Transverse colon (tissue), 4 donors: ENCODE results near the gene ARHGEF4. TPM values are rescaled to one million over a fixed set of nuclear protein-coding genes. Genes with fewer than 3 reads are reported as not detected.
"Not testable (repeated sequence)": the region's sequence is repeated elsewhere in the genome, so short reads cannot be mapped to it uniquely, and the experiment has no call there.

ENCODE experiments used
- DNase-seq: peaks from one replicate; pipeline ENCODE4 v3.0.0-alpha.2; 2019
- H3K27ac ChIP-seq, 4 donors: fragments of 200-600 bp; sonication (generic); 2 replicates each; pipeline ENCODE4 v1.5.1; 2016 to 2018; ENCODE audit warnings: inconsistent platforms in 4 of 4
- H3K27me3 ChIP-seq: fragments of 200-600 bp; sonication (generic); 2 replicates; pipeline ENCODE4 v1.5.1; 2017; ENCODE audit warnings: inconsistent platforms
- H3K36me3 ChIP-seq, 4 donors: fragments of 200-600 bp; sonication (generic); 2 replicates each; pipeline ENCODE4 v1.5.1; 2017 to 2019; ENCODE audit warnings: inconsistent platforms in 4 of 4
- H3K4me1 ChIP-seq, 4 donors: fragments of 200-600 bp; sonication (generic); 2 replicates each; pipeline ENCODE4 v1.5.1; 2017 to 2020; ENCODE audit warnings: inconsistent platforms in 4 of 4
- H3K4me3 ChIP-seq, 4 donors: fragments of 200-600 bp; sonication (generic); 1 replicate in 1 of 4; 2 replicates in 3 of 4; pipeline versions ENCODE4 v1.5.1 to v1.6.1; 2017 to 2019; ENCODE audit warnings: inconsistent platforms in 4 of 4
- H3K9me3 ChIP-seq, 2 donors: fragments of 200-600 bp; sonication (generic); 2 replicates each; pipeline ENCODE4 v1.5.1; 2017 to 2019; ENCODE audit warnings: inconsistent platforms in 2 of 2
- CTCF ChIP-seq, 5 experiments: fragments of 200-600 bp in 3 of 5; fragments of 450-650 bp in 2 of 5; sonication (generic) in 3 of 5; IDR thresholded peaks; 1 replicate in 2 of 5; 2 replicates in 3 of 5; pipeline ENCODE4 v1.5.1; 2016 to 2017; ENCODE audit warnings: antibody characterized with exemption in 5 of 5, inconsistent platforms in 3 of 5, mild to moderate bottlenecking in 2 of 5, moderate library complexity in 1 of 5
- EP300 ChIP-seq: sonication (generic); formaldehyde crosslinking; IDR thresholded peaks from one replicate; pipeline ENCODE4 v1.6.1; 2017; ENCODE audit warnings: antibody characterized with exemption, low read depth
- POLR2A ChIP-seq: fragments of 450-650 bp; IDR thresholded peaks from one replicate; pipeline ENCODE4 v1.6.1; 2016; ENCODE audit warnings: antibody characterized with exemption, mild to moderate bottlenecking, moderate library complexity
- POLR2AphosphoS5 ChIP-seq, 3 donors: sonication (generic); formaldehyde crosslinking; IDR thresholded peaks; one replicate each; pipeline ENCODE4 v1.6.1; 2016; ENCODE audit warnings: antibody characterized with exemption in 3 of 3
- WGBS, 2 donors: methylation state at CpG; one replicate each; pipeline ENCODE4 v1.1.5; 2018; ENCODE audit warnings: low coverage in 1 of 2; 5-methylcytosine and 5-hydroxymethylcytosine counted together
- in situ Hi-C, 4 donors: fragments of 200-750 bp; cut with MboI; loops; one replicate each; pipeline versions ENCODE4 v1.15.0 to v1.15.1; 2017; ENCODE audit warnings: low sequenced_read_pairs in 3 of 4, low pct_ligation_motif_present in 1 of 4, low pct_unique_long_range_greater_than_20kb in 1 of 4
- intact Hi-C: fragments of 100-400 bp; cut with DNase I; formaldehyde crosslinking; loops from one replicate; pipeline ENCODE4 v1.15.1; 2023; ENCODE audit warnings: low total_unique reads
- total RNA-seq, 4 donors: library from RNA; depleted of rRNA; stranded (reverse); fragments of >200 nt; gene quantifications; one replicate each; pipeline ENCODE4 v1.1.0, GENCODE V29; 2016

The ARHGEF4 gene
- total RNA-seq, 4 donors from 2014 or later = 1.2 to 16.8 (median 1.7) TPM

GRCh38 chr2:131077182-131077846 is 240.6 kb downstream of the ARHGEF4 start:
- Histone ChIP-seq H3K9me3 (no peaks in the 10 kb centered on the region), H3K36me3 (peaks cover 0 to 61% (median 19%) of the 10 kb centered on the region in 4 donors), H3K4me3 (no peak overlapping the region), H3K4me1 (peaks cover 0 to 22% (median 2%) of the 10 kb centered on the region in 4 donors), H3K27me3 (no peaks in the 10 kb centered on the region), H3K27ac (no peak overlapping the region)
- intact Hi-C loops (no loop called here), in situ Hi-C loops (loop anchor here in 1 of 4 donors (25.0 kb wide), 1 partner anchor 740 kb away; the partner anchor contains the start of gene IMP4)
- TF ChIP-seq POLR2AphosphoS5 (IDR thresholded peaks at IDR 0.05) = no peak
- TF ChIP-seq POLR2A = no peak
- no peak for TF ChIP-seq EP300
- TF ChIP-seq CTCF (IDR thresholded peaks at IDR 0.05) = no peak
- WGBS, 2 donors = 69 to 83% methylated on average over 2 to 11 of the region's 11 CpGs
- DNase-seq = no peak

GRCh38 chr2:131077966-131078365 is 241.3 kb downstream of the ARHGEF4 start:
- TF ChIP-seq POLR2A = no peak
- TF ChIP-seq POLR2AphosphoS5 (IDR thresholded peaks at IDR 0.05) = no peak
- no peak for TF ChIP-seq EP300
- no peak for TF ChIP-seq CTCF (IDR thresholded peaks at IDR 0.05)
- Histone ChIP-seq H3K27me3 (no peaks in the 10 kb centered on the region), H3K4me1 (peaks cover 0 to 22% (median 2%) of the 10 kb centered on the region in 4 donors), H3K4me3 (no peak overlapping the region), H3K27ac (no peak overlapping the region), H3K36me3 (peaks cover 0 to 61% (median 21%) of the 10 kb centered on the region in 4 donors), H3K9me3 (no peaks in the 10 kb centered on the region)
- no peak for DNase-seq
- WGBS, 2 donors = 43 to 77% methylated on average over 3 of the region's 3 CpGs
- intact Hi-C loops (no loop called here), in situ Hi-C loops (loop anchor here in 1 of 4 donors (25.0 kb wide), 1 partner anchor 741 kb away; the partner anchor contains the start of gene IMP4)

GRCh38 chr2:131079931-131080330 is 243.2 kb downstream of the ARHGEF4 start:
- H3K27ac ChIP-seq, intact Hi-C loops, DNase-seq, H3K27me3 ChIP-seq, H3K9me3 ChIP-seq, H3K4me3 ChIP-seq: not testable (repeated sequence)
- Histone ChIP-seq H3K36me3 (peaks cover 0 to 53% (median 22%) of the 10 kb centered on the region in 4 donors), H3K4me1 (peaks cover 0 to 16% (median 2%) of the 10 kb centered on the region in 4 donors)
- 77 to 90% methylated on average over 5 to 6 of the region's 6 CpGs for WGBS, 2 donors
- in situ Hi-C loops = loop anchor here in 1 of 4 donors (25.0 kb wide), 1 partner anchor 743 kb away; the partner anchor contains the start of gene IMP4

- Histone ChIP-seq H3K27ac (no peak overlapping the region), H3K4me1 (peaks cover 0 to 22% (median 7%) of the 10 kb centered on the region in 4 donors), H3K4me3 (no peak overlapping the region), H3K36me3 (peaks cover 0 to 48% (median 19%) of the 10 kb centered on the region in 4 donors), H3K9me3 (no peaks in the 10 kb centered on the region), H3K27me3 (no peaks in the 10 kb centered on the region)
- in situ Hi-C loops (loop anchor here in 1 of 4 donors (25.0 kb wide), 1 partner anchor 744 kb away; the partner anchor contains the start of gene IMP4), intact Hi-C loops (no loop called here)
- no peak for DNase-seq
- TF ChIP-seq CTCF (IDR thresholded peaks at IDR 0.05) = no peak
- TF ChIP-seq POLR2AphosphoS5 (IDR thresholded peaks at IDR 0.05) = no peak
- TF ChIP-seq EP300 = no peak
- no peak for TF ChIP-seq POLR2A
- WGBS, 2 donors = 90 to 95% methylated on average over 4 of the region's 4 CpGs
Observed at GRCh38 chr2:131081190-131081589, 244.5 kb downstream of the ARHGEF4 start.
